Measurements from ENCODE around the gene SLC25A24.
"Not testable (repeated sequence)": the region's sequence is repeated elsewhere in the genome, so short reads cannot be mapped to it uniquely, and the experiment has no call there.

The SLC25A24 gene

DNA sequence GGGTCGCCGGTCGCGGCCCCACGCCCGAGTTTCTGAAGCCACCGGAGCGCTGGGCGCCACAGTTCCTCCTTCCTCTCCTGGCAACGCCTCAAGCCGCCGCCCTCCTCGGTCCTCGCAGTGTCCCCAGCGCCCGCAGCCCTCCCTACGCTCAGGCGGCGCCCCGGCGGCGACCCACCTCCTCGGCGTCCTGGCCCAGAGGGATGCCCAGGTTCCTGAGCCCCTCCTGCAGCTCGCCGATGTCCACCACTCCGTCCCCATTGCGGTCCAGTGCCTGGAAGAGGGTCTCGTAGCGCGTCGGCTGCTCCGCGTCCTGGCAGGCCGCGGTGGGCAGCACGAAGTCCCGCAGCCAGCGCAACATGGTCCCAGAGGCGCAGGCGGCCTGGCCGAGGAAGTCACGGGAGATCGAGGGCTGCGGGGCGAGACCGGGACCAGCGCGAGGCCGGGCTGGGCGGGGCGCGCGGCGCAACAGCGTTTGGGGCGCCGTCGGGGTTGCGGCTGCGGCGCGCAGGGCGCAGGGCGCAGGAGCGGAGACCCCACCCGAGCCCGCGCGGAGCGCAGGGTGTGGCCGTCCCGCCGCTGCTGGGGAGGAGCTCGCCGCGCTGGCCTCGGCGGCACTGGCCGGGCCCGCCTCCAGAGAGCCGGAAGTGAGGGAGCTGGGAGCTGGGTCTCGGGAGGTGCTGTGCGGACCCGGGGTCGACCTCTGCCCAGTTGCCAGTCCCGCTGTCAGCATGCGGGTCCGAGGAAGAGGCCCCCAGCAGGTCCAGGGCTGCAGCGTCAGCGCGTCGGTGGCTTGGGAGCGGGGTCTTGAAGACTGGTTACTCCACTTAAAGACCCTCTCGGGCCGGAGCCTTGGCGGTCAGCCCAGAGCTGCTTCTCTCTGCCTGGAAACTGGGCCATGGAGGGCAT is at the start of gene SLC25A24:
Gene SLC25A24 (minus strand): TSS at position 563 of the 906 bp plus-strand sequence. CDS start 205 bp downstream, at position 358.
- Histone ChIP-seq H3K27me3 (replicated peaks) (no peaks in the 10 kb centered on the region), H3K27ac (peak within 1 kb of the TSS; percentile 73), H3K4me3 (ENCODE audit: low read depth, low read length) (peak within 1 kb of the TSS; percentile 89), H3K36me3 (replicated peaks) (peaks cover 9% of the 10 kb centered on the region)
- in situ Hi-C loops (cut with HindIII; ENCODE audit: low pct_ligation_motif_present, low sequenced_read_pairs), result no loop called here
- no peak for TF ChIP-seq CTCF (IDR thresholded peaks at IDR 0.05; ENCODE audit: low read depth, low read length, missing control alignments)
- DNase-seq, result peak; percentile 40

DNA sequence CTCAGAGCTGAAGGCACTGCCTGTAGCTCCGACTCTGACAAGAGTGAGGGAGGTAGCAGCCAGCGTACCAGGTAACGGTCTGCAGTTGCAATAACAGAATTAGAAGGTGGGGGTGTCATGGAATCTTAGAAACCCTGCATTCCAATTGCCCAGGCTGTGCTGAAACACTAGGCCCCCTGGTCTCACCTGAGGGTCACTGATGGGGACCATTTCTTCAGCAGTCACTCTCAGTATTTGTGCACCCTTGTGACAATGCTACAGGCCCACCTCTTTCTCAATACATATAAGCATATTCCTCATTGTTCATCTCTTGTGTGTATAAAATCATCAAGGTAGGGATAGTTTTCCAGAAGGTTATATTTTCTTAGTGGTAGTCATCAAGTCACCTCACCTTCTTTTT is 43.8 kb upstream of the SLC25A24 start, which contains the start of gene NBPF4:
Gene NBPF4 (minus strand): TSS at position 101 of the 400 bp plus-strand sequence. CDS start 315 bp downstream, outside the sequence.
- DNase-seq; H3K36me3 ChIP-seq (replicated peaks); H3K4me3 ChIP-seq (ENCODE audit: low read depth, low read length); H3K27ac ChIP-seq; H3K27me3 ChIP-seq (replicated peaks); in situ Hi-C loops (cut with HindIII; ENCODE audit: low pct_ligation_motif_present, low sequenced_read_pairs): not testable (repeated sequence)

DNA sequence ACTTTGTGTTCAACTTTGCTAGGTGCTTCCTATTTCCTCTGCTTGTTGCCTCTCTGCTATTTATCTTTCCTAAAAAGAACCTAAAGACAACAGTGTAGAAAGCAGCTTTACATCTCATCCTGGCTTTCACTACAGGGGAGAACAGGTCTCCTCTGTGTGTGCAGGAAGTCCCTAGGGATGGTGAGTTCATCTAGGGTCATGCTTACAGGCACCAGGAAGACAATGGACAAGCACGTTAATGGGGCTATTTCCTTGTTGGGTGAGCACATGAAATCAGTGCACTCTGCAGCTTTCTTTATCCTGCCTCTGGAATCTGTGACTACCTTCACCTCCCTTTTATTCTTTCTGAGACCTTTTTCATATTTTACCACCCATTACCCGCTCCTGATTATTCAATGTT is 39.3 kb upstream of the SLC25A24 start:
- H3K4me3 ChIP-seq (ENCODE audit: low read depth, low read length); DNase-seq; H3K27me3 ChIP-seq (replicated peaks); in situ Hi-C loops (cut with HindIII; ENCODE audit: low pct_ligation_motif_present, low sequenced_read_pairs); H3K36me3 ChIP-seq (replicated peaks); H3K27ac ChIP-seq: not testable (repeated sequence)

DNA sequence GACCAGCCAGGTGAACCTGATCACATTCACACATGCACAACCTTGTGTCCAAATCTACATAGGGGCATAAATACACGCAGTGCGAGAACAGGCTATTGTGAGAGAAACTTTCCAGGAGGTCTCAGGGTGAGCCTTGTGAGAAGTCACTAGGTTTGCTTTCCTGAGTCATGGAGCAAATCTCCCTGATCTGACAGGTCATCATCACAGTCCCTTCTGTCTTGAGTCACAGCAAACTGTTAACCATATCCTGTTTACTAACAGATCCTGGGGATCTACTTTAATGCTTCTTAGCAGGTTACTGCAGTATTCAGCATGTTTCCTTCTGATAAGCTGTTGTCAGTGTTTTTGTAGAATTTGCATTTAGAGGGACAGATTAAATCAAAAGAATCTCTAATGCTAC is 35.2 kb upstream of the SLC25A24 start:
- H3K4me3 ChIP-seq (ENCODE audit: low read depth, low read length); H3K36me3 ChIP-seq (replicated peaks); H3K27ac ChIP-seq; H3K27me3 ChIP-seq (replicated peaks); in situ Hi-C loops (cut with HindIII; ENCODE audit: low pct_ligation_motif_present, low sequenced_read_pairs); DNase-seq: not testable (repeated sequence)

DNA sequence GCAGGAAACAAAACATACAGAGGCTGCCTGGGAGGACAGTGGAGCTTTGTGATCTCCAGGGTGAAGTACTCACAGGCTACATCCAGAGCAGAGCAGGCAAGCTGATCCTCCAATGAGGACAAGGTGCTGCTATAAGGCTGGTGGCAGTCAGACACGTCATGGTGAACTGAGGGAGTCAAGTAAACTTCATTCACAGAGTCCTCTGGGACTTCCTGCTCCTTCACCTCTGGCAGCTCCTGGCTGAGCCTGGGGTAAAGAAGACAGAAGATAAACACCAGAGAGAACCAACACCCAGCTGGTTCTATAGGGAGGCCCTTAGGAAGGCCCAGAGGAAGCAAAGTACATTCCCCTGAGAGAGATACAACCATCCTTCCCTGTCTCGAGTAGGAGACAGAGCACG is 32.0 kb upstream of the SLC25A24 start:
- H3K27me3 ChIP-seq (replicated peaks); H3K4me3 ChIP-seq (ENCODE audit: low read depth, low read length); DNase-seq; in situ Hi-C loops (cut with HindIII; ENCODE audit: low pct_ligation_motif_present, low sequenced_read_pairs); H3K36me3 ChIP-seq (replicated peaks); H3K27ac ChIP-seq: not testable (repeated sequence)

DNA sequence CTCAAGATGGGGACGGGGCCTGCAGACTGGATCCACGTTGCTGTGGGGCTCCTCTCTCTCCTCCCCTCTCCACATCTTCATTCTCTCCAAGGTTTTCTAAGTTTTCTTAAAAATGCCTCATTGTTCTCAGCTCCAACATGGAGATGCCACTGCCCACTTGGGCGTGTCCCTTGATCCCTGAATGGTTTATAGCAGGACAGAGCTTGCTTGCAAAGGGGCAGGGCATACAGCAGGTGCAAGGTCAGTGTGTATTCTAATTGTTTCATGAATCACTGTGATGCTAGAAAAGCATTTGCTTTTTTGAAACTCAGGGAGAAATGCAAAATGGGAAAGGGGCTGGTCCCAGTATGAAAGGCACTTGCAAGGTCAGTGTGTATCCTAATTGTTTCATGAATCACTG is 29.8 kb upstream of the SLC25A24 start:
- H3K4me3 ChIP-seq (ENCODE audit: low read depth, low read length); in situ Hi-C loops (cut with HindIII; ENCODE audit: low pct_ligation_motif_present, low sequenced_read_pairs); H3K36me3 ChIP-seq (replicated peaks); H3K27ac ChIP-seq; H3K27me3 ChIP-seq (replicated peaks); DNase-seq: not testable (repeated sequence)

GRCh38 chr1:108227772-108228171 is 27.6 kb upstream of the SLC25A24 start:
- in situ Hi-C loops (cut with HindIII; ENCODE audit: low pct_ligation_motif_present, low sequenced_read_pairs); H3K4me3 ChIP-seq (ENCODE audit: low read depth, low read length); DNase-seq; H3K27me3 ChIP-seq (replicated peaks); H3K27ac ChIP-seq; H3K36me3 ChIP-seq (replicated peaks): not testable (repeated sequence)

DNA sequence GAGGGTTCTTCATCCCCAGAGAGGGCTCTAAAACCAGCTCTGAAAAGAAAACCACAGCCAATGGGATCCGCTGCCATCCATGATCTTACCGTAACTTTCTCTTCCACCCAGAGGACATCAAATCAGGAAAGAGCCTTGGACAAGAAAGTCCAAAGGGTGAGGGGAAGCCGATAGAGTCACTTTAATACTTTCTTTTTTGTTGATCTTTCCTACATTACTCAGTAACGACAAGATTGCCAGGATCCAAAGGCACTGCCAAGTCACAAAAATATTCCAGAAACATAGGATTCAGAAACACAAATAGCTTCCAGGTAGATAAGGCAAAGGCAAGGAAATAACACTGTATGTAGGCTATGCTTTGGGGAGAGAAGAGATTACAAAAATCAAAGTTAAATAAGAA is 26.7 kb upstream of the SLC25A24 start:
- H3K27me3 ChIP-seq (replicated peaks); H3K36me3 ChIP-seq (replicated peaks); H3K27ac ChIP-seq; DNase-seq; H3K4me3 ChIP-seq (ENCODE audit: low read depth, low read length); in situ Hi-C loops (cut with HindIII; ENCODE audit: low pct_ligation_motif_present, low sequenced_read_pairs): not testable (repeated sequence)

- H3K4me3 ChIP-seq (ENCODE audit: low read depth, low read length); H3K36me3 ChIP-seq (replicated peaks); H3K27ac ChIP-seq; DNase-seq; H3K27me3 ChIP-seq (replicated peaks); in situ Hi-C loops (cut with HindIII; ENCODE audit: low pct_ligation_motif_present, low sequenced_read_pairs): not testable (repeated sequence)
Observed at GRCh38 chr1:108223226-108223625, 23.1 kb upstream of the SLC25A24 start.

DNA sequence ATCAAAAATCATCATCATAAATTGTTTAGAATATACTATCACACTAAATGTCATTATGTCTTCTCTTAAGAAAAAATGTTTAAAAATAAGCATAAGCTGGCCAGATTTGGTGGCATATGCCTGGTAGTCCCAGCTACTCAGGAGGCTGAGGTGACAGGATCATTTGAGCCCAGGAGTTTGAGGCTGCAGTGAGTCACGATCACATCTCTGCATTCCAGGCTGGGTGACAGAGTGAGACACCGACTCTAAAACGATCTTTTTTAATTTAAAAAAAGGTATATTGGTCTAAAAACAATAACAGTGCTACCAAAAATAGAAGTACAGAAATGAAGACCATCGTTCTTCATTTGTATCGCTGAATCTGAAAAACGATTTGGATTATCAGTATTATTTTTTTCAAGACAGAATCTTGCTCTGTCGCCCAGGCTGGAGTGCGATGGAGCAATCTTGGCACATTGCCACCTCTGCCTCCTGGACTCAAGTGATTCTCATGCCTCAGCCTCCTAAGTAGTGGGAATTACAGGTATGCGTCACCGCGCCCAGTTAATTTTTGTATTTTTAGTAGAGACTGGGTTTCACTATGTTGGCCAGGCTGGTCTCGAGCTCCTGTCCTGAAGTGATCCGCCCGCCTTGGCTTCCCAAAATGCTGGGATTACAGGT is 17.5 kb upstream of the SLC25A24 start:
- H3K27me3 ChIP-seq (replicated peaks); in situ Hi-C loops (cut with HindIII; ENCODE audit: low pct_ligation_motif_present, low sequenced_read_pairs); H3K4me3 ChIP-seq (ENCODE audit: low read depth, low read length); H3K36me3 ChIP-seq (replicated peaks); DNase-seq; H3K27ac ChIP-seq: not testable (repeated sequence)

DNA sequence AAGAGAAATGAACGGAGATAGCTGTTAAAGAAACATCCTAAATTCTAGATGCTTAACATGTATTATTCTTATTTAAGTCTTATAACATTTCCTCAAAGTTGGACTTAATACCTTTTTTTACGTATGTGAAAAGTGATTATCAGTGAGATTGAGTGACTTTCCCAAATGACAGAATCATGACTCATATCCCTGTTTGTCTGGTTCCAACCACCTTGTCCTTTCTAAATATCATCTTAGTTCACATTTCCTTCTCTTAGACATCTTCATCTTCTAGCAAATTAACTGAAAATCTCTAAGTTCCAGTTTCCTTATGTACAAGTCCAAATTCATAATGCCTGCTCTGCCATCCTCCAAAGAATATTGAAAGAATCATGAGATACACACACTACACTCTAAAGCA is 16.9 kb upstream of the SLC25A24 start:
- in situ Hi-C loops (cut with HindIII; ENCODE audit: low pct_ligation_motif_present, low sequenced_read_pairs); H3K36me3 ChIP-seq (replicated peaks); H3K27me3 ChIP-seq (replicated peaks); H3K27ac ChIP-seq; DNase-seq; H3K4me3 ChIP-seq (ENCODE audit: low read depth, low read length): not testable (repeated sequence)

DNA sequence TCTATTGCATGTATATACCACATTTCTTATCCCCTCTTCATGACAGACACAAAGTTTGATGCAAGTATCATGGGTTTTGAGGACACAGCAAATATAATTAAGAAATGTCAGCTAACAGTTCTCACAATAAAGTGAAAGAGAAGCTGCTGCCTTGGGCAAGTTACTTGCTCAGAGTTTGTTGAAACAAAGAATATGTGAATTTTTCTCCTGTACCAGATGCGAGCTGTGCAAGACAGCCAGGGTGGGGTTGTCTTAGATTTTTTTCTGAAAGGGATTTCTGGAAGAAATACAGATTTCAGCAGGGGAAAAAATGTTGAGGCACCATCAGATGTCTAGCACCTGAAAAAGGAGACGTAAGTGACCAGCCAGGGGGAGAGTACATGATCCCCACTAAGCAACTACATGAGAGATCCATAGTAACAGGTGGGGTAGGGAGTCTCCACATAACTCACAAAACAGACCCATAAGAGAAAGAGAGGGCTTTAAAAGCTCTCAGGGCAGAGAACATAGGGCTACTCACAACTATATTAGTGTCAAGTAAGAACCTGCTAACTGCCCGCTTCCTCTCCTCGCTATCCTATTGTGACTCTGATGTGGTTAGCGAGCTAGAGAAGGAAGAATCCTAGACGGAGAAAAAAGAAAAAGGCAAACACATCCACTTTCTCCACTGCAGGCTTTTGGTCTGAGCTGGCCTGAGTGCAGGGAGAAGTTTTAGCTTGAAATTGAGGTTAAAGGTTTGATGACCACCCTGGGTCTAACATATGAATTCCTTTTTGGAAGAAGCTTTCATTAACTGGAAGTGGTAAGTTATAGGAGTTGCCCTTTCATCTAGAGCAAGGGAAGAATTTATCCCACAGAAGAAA is 16.1 kb upstream of the SLC25A24 start:
- DNase-seq; in situ Hi-C loops (cut with HindIII; ENCODE audit: low pct_ligation_motif_present, low sequenced_read_pairs); H3K36me3 ChIP-seq (replicated peaks); H3K27ac ChIP-seq; H3K4me3 ChIP-seq (ENCODE audit: low read depth, low read length); H3K27me3 ChIP-seq (replicated peaks): not testable (repeated sequence)
